ENCODE results near the gene UCK2.

DNA sequence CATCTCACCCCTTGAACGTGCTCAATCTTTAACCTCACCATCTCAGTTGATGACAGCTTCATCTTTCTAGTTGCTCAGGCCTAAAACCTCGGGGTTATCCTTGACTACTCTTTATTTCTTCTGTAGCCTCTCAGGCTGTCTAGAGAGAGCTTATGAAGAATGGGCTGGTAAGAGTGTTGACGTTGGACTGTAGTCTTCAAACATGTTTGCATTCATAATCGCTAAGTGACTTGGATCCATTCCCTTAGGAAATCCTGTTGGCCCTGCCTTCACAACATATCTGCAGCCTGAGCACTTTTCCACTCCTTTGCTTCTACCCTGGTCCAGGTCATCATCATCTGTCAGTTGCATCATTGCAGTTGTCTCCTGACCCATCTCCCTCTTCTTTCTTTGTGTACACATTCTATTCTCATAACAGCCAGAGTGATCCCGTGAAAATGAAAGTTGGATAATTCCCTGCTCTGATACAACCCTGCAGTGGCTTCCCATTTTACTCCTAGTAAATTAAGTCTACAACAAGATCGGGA lies 10.5 kb downstream of the UCK2 start:
- TF ChIP-seq CTCF (IDR thresholded peaks at IDR 0.05; ENCODE audit: extremely low read depth in 1 of 2, insufficient read depth in 1 of 2, low read depth in 1 of 2, low read length in 2 of 2) (no peak), POLR2AphosphoS5 (IDR thresholded peaks at IDR 0.05; ENCODE audit: insufficient read depth, low read depth, low read length) (no peak), EZH2 (IDR thresholded peaks at IDR 0.05; ENCODE audit: borderline replicate concordance, low read depth, low read length, severe bottlenecking) (no peak)
